Peyer's patch (tissue), 4 donors: ENCODE data around the gene APOM.

ENCODE experiments used
- POLR2A ChIP-seq, 2 donors: fragments of 450-650 bp; IDR thresholded peaks; one replicate each; pipeline ENCODE4 v1.5.1; 2017; ENCODE audit warnings: antibody characterized with exemption in 2 of 2, mild to moderate bottlenecking in 2 of 2, moderate library complexity in 2 of 2
- TF ChIP-seq, protein P1 (sequence below), 6 experiments: fragments of 450-650 bp in 4 of 6; fragments of 200-600 bp in 2 of 6; sonication (generic) in 1 of 6; IDR thresholded peaks; one replicate each; pipeline ENCODE4 v1.5.1; 2017 to 2019; ENCODE audit warnings: antibody characterized with exemption in 6 of 6, mild to moderate bottlenecking in 3 of 6, moderate library complexity in 1 of 6

DNA sequence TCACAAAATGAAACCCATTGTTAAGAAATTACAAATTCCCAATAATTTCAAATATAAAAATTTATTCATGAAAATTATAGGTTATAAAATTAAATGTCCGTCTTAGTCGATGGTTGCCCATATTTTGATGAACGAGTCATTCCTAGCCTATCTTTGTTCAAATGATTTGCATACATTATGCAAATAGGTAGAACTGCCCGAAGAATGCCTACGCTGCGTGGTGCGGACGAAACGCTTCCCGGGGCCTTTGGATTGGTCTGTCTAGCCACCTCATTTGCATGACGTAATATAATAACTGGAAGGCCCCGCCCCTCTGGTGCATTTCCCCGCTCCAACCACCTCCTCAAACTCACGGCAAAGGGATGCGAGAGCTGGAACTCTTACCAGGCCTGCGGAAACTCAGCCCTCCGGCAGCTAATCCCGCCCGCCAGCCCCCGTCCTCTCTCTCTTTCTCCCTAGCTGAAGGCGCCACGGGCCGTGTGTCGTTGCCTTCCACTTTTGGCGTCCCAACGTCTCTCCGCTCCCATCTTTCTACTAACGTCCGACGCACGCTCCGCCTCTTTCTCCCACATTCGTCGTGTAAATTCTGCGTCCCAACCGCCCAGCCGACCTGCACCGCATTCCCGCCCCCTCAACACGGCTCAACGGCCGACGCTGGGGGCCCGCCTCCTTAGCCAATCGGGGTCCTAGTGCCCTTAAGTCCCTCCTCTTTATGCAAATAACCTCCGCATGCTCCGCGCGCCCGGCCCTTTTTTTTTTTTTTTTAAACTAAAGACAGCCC lies 35.7 kb upstream of the APOM start:
- TF ChIP-seq, protein P1, sequence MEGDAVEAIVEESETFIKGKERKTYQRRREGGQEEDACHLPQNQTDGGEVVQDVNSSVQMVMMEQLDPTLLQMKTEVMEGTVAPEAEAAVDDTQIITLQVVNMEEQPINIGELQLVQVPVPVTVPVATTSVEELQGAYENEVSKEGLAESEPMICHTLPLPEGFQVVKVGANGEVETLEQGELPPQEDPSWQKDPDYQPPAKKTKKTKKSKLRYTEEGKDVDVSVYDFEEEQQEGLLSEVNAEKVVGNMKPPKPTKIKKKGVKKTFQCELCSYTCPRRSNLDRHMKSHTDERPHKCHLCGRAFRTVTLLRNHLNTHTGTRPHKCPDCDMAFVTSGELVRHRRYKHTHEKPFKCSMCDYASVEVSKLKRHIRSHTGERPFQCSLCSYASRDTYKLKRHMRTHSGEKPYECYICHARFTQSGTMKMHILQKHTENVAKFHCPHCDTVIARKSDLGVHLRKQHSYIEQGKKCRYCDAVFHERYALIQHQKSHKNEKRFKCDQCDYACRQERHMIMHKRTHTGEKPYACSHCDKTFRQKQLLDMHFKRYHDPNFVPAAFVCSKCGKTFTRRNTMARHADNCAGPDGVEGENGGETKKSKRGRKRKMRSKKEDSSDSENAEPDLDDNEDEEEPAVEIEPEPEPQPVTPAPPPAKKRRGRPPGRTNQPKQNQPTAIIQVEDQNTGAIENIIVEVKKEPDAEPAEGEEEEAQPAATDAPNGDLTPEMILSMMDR (IDR thresholded peaks at IDR 0.05), result peak in 2 of 6 experiments; percentile 22 to 28
- TF ChIP-seq POLR2A (IDR thresholded peaks at IDR 0.05), result peak; percentile 85 to 94
